Dedifferentiated amniotic fluid mesenchymal stem cell (primary cell): ENCODE measurements around the gene HOXA1.

ENCODE experiments used
- DNase-seq: peaks from one replicate; pipeline ENCODE4 v3.0.0-alpha.2; 2016; ENCODE audit errors: extremely low spot score

HOXA1 gene

DNA sequence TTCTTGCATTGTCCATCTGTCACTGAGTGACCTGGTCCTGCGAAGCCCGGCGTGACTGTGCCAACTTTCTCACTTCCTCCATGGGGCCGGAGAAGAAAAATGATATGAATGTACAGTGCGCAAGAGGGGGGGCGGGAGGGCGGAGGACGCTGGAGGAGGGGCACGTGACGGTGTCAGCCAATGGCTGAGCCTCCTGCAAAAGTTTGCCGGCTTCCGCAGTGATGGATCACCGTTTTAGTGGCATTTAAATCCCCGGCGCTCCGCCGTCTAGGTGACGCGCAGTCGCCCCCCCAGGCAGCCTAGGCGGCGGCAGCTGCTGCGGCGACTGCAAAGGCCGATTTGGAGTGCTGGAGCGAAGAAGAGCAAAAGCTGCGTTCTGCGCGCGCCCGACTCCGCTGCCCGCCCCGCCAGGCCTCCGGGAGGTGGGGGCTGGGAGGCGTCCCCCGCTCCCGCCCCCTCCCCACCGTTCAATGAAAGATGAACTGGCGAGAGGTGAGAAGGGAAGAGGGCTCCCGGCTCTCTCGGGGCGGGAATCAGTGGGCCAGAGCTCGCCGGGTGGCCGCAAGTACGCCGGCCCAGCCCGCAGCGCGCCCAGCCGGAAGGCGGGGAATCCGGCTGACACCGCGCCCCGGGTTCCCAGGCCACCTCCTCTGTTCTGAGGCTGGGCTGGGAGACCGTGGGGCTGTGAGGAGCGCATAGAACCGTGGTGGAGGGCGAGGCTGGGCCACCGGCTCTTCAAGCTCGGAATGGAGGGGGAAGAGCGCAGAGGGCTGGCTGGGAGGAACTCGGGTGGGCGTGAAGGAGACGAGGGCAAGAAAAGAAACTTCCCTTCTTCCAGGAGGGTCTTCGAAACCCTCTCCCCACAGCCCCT, at the start of gene HOXA1:
HOXA1 (minus strand) TSS at position 104 of the 871 bp plus-strand sequence; CDS start at position 16, 88 bp downstream.
- DNase-seq: no peak

DNA sequence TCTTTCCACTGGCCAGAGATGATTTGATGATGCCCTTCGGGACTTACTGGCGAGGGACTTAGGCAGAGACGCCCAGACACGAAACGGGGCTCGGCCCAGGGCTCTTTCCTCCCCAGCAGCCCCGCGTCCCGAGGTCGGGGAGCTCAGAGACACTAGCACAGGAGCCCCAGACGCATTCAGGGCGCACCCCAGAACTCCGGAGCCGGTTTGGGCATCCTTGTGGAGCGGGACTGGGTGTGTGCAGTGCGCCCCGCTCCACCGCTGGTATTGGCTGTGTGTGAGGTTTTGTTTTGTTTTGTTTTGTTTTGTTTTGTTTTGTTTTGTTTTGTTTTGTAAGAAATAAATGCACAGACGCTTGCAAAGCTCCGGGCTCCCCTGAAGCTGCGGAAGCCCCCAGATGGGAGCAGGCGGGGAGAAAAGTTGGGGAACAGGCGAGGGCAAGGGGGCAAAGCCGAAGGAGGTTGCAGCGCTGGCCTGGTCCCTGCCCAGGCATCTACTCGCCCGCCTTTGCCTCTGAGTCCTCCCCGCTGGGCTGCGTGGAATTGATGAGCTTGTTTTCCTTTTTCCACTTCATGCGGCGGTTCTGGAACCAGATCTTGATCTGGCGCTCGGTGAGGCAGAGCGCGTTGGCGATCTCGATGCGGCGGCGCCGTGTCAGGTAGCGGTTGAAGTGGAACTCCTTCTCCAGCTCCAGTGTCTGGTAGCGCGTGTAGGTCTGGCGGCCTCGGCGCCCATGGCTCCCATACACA, 49.5 kb upstream of the HOXA1 start:
- no peak for DNase-seq

DNA sequence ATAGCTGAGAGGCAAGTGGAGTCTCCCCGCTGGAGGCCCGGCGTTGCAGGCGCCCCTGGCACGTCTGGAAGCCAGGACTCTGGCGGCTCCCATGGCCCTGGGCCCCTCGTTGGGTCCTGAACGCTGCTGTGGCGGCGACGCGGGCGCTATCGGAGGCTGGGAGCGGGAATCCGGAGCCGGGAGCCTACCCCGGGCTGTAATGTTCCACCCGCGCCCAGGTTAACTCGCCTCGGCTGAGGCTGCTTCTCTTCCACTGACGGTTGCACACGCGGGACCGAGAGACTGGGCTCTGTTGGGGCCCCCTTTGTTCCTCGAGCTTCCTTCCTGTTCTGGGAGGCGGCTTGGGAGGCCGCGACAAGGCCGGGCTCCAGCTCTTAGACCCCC, 49.0 kb upstream of the HOXA1 start:
- no peak for DNase-seq

DNA sequence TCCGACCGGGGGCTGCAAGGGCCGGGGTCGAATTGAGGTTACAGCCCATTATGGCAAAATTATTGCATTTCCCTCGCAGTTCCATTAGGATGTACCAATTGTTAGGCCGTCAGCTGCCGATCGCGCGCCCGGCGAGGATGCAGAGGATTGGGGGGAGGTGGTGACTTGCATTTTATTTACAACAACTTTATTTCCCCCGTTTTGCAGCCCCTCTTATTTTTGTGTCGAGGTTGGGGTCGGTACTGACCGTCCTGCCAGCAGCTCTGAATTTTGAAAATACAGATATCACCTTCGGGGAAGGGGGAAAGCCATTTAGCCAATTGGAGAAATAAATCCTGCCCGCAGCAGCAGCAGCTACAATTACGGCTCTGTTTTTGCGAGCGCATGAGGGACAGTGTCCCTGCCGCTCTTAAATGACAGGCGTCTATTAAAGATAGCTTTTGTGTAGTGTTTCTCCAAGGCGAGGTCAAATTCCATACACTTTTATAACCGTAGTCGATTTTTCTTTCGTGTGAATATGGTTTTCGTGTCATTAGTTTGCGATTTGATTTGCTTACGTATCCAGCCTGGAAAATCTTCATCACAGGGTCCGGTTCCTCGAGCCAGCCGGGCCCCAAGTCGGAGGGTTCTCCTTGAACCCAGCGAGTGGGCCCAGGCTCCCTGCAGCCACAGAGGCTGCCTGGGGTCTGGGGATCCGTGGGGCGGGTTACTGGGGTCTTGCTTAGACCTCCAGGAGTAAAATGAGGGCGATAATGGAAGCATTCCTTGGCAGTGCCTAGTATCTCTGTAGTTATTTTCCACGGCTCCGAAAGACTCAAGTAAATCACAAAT, 48.4 kb upstream of the HOXA1 start:
- no peak for DNase-seq

DNA sequence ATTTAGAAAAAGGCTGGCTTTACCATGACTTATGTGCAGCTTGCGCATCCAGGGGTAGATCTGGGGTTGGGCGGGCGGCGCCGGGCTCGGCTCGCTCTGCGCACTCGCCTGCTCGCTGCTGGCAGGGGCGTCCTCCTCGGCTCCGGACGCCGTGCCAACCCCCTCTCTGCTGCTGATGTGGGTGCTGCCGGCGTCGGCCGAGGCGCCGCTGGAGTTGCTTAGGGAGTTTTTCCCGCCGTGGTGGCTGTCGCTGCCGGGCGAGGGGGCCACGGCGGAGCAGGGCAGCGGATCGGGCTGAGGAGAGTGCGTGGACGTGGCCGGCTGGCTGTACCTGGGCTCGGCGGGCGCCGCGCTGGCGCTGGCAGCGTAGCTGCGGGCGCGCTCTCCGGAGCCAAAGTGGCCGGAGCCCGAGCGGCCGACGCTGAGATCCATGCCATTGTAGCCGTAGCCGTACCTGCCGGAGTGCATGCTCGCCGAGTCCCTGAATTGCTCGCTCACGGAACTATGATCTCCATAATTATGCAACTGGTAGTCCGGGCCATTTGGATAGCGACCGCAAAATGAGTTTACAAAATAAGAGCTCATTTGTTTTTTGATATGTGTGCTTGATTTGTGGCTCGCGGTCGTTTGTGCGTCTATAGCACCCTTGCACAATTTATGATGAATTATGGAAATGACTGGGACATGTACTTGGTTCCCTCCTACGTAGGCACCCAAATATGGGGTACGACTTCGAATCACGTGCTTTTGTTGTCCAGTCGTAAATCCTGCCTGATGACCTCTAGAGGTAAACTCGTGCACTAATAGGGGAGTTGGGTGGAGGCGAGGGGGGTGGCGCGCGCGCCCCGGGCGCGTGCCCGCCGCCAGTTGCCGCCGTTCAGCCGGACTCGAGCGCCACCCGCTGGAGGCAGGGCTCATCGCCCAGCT, 47.5 kb upstream of the HOXA1 start, which contains the start of gene HOXA5:
HOXA5 (minus strand) TSS at position 659 of the 927 bp plus-strand sequence; CDS start at position 585, 74 bp downstream.
- DNase-seq: no peak

DNA sequence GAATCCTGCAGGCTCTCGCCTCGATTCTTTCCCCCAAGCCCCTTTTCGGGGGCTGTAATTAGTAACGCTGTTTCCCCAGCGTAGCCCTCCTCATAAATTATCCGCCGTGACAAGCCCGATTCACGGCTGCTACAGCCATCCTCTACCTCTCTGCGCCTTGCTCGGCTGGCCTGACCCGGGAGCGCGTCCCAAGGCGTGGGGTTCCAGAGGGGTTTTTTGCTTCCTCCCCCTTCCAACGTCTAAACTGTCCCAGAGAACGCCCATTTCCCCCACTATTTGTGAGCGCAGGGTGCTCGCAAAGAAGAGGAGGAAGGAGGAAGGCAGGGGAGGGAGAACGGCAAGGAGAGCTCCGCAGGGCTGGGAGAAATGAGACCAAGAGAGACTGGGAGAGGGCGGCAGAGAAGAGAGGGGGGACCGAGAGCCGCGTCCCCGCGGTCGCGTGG, 46.8 kb upstream of the HOXA1 start:
- no peak for DNase-seq

DNA sequence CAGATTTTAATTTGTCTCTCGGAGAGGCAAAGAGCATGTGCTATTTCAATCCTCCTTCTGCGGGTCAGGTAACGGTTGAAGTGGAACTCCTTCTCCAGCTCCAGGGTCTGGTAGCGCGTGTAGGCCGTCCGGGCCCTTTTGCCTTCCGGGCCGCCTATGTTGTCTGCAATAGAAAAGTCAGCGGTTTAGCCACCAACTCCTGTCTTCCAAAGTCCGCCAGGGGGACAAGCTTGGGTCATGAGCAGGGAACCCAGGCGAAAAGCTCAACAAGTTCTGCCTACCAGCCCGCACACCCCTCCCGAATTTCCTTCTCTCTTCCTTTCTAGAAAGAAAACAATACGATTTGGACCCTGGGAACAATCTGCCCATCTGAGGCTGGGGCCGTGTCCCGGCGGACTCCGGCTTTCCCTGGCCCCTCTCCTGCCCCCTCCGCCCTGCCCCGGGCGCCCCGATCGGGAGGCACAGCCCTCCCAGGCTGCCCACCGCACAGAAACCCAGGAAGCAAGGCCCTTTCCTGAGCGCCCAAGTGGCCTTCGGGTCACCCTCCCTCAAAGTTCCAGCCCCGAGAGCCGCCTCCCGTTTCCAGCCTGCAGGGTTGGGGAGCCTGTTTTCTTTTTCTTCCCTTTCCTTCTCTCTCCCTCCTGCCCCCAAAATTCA, 46.3 kb upstream of the HOXA1 start:
- no peak for DNase-seq

DNA sequence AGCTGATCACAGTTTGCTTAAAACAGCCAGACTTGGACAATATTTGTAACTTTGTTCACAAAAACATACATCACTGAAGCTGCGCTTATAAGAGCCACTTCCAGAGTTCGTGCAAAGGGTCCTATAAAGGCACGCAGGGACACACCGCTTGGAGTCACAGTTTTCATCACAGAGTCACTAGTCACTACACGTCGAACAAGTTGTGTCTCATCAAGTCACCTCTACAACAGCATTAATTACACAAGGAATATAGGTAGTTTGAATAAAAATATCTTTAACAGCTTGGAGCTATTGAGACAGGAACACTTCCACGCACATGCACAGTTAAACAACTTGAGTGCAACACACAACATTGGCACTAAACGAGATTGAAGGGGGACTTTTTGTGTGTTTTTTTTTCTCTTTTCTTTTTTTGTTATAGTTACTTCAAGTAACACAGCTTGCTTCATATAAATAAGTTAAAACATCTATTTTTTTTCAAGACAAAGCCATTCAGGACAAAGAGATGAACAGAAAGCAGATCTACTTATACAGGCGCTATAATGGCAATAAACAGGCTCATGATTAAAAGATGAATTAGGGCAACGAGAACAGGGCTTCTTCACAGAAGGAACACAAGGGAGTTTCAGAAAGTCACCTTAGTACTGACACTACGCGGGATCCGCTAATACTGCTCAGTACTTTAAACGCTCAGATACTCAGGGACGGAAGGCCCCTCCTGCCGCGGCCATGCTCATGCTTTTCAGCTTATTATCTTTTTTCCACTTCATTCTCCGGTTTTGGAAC, 45.5 kb upstream of the HOXA1 start:
- no peak for DNase-seq

DNA sequence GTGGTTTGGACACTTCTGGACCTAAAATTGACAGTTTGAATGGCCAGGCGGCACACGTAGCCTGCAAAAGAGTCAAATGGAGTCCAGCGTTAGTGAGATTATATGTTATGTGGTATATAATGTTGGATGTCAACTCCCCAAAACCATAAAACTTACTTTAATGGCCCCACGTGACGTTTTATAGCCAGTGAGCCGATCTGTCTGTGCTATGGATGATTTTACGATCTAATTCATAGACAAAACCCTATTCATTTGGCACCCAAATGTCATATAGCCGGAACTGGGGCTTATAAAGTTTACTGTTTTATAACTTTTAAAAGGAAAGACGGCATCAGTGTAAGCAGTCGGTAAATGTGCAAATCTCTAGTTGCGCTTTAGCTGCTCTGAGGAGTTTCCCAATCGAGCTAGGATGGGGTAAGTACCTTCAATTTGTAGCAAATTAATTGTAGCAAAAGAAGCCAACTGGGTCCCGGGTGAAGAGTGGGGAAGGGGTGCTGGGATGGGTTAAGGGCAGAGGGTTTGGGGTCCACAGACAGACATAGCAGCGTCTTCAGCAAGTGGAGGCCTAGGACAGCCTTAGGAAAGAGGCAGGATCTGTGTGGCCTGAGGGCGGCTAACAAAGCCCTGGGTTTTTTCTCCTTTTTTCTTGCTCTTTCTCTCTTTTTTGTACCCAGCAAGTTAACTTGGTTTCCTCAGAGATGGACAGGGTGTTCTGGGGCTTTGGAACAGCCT, 44.5 kb upstream of the HOXA1 start:
- DNase-seq: no peak

DNA sequence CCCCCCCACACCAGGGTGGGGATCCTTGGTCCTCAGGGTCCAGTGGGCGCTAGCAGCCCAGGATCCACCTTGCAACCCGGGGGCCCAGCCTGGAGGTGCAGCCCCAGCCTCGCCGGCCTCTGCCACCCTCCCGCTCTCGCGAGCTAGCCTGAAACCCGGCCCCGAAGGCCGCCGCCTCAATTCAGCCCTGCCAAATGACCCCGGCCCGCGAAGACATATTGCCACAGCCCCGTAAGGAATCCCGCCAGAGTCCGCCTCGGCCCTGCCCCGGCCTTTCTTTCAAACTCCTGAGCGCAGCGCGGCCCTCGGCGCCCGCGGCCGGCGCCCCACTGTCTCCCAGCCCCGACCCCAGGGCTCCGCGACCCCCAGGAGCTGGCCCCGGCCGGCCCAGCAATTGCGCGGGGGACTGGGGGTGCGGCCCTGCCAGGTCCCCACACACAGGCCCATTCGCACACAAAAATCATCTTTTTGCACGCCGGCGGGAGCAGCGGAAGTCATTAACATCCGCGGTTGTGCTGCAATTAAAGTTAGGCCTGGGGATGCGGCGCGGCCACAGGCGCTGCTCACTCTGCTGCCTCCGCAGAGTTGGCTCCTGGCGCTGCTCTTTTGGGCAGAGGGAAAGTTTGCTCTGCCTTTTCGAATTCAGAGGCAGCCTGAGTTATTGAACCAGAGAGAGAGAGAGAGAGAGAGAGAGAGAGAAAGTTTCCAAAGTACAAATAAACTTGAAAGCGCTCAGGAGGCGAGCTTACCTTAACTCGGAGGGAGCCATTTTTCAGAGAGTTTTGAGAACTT, 43.7 kb upstream of the HOXA1 start:
- no peak for DNase-seq

DNA sequence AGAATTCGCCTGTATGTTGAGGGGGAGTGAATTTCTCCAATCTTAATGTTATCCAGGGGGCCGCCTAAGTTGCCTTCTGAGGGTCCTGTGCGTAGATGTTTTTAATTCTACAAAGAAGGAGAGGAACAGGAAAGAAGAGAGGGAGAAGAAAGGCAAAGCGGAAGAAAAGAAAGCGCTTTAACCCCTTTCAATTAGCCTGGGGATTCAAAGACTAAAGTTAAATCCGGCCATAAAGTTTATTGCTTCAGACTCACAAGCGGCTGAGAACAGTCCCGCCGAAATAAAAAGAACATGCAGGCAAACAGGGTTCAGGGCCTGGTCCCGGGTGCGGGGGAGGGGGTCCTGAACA, 43.2 kb upstream of the HOXA1 start:
- no peak for DNase-seq

DNA sequence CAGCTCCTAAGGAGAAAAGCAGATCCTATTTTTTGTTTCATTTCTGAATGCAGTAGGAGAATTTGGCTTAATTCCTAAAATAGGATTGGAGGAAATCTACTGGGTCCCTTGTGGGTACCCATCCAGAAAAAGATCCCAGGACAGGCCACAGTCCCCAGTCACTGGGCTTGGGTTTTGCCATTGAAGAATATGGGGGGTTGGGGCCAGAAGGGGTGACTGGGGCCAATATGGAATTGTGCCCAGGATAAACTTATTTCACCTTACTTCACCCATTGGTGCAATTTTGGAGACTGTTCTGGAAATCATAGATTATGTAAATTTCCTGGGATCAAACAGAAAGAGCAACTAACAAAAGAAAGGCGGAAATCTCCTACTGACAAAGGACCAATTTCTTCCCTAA, 42.7 kb upstream of the HOXA1 start:
- DNase-seq: no peak

DNA sequence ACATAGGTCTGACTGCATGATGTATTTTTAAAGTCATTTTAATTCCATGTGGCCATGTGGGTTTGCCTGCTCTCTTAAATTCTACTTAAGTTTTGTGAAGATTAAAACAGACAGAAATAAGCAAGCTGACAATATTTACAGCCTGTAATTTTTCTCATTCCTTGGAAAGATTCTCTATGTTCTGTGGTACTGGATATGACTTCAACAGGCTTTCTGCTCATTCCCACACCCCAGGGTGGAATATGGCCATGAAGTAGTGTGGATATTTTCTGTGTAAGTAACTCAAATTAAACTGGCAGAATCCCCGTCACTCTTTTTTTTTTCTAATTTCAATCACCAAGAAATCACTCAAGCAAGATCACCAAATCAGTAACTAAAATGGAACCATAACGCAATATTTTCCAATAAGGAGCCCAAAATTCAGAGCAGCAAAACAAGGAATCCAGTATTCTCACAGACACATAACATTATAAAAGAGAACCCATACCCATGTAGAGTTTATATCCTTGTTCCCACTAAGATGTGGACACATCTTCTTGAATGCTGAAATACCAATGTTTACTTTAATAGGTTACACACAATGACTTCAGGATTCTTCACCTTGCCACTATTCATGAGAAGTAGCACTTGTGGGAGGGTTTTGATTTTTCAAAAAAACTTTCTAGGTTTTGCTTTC, 42.0 kb upstream of the HOXA1 start:
- no peak for DNase-seq

DNA sequence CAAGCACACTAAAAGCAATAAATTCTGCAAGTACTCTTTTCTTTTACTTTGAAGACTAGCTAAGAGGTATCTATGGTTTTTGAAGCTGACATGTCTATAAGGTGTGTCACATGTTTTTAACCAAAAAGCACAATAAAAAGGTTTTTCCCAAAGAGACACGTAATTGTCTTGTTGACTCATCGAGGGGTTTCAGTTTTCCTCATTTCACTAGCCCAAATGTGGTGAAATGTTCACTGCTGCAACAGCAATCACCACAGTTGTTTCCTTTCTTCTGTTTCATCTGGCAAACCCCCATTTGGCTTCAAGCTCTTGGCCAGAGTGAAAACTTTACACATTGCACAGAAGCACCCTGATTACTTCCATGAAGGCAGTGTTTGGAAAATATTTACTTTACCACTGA, 38.6 kb upstream of the HOXA1 start:
- DNase-seq: no peak

DNA sequence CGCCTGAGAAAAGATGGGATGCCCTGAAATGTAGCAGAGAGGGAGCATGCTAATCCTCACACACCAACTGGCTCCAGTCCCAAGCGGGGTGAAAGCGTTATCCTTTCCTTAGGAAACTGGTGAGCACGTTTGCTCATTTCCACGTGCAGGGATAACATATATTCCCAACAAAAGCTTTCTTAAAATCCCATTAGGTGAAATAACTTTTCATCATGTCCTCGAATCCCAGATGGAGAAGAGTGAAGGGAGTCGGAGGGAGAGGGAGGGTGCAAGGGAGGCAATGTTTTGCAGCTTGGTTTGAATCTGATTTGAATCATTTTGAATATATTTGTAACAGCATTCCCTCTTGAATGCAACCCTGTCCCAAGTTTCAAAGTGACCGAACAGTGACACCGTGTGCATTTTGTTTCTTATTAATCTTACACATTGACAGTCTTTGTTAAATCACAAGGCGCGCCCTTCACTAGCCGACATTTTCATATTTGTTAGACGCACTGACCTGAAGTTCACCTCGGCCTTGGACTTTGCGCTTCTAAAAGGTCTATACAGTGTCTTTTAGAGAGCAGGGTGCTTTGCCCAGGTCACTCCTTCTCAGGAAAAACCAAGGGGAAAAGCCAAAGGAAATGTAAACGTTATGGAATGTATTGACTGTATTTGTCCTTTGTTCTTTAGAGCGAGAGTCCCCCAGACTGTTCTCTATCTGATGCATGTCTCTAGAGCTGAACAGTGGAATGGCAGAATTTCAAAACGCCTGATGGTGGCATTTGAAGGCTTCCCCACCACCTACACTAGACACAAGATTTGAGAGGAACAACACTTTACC, 37.8 kb upstream of the HOXA1 start:
- DNase-seq: no peak

DNA sequence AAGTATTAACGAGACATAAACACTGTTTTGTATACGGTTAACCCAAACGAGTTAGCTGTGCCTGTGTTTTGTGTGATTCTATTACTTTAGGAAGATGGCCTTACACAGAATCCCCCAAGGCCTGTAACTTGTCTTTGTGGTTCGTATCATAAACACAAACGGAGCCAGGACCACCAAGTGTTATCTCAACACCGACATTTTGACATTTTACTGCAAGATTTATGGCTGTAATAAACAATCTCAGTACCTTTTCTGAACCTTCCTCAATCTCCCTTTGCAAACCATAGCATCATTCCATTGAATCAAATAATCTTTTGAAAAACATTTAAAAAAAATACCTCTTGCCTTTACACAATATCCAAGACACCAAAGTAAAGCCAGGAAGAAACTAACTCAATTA, 37.2 kb upstream of the HOXA1 start:
- DNase-seq: no peak

DNA sequence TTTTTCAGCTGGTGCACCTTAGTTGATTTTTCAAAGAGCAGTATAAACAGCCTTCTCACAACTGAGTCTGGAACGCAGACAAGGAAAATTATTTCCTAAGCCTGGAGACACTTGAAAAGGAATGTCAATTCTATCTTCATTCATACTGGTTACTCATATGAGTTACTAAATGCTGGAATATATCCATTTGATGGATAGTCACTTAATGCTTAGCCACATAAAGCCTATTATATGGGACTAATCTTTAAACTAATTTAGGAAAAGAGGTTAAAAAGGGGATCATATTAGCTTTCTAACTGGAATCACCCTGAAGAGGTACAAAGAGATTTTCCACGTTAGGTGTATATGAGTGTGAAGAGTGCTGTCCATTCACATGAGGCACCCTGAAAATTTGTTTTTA, 36.4 kb upstream of the HOXA1 start:
- DNase-seq: no peak
